OCI-LY3 (cell line): ENCODE results near the gene ST3GAL5.

ENCODE experiments used
- H2AFZ ChIP-seq: fragments of 200-600, 300-600 bp; shearing (Covaris generic); 2 replicates; pipeline ENCODE4 v1.6.0; 2014; ENCODE audit warnings: antibody characterized with exemption, low read depth, low read length
- H3K27ac ChIP-seq: fragments of 200-600, 300-600 bp; sonication (generic); 2 replicates; pipeline ENCODE4 v1.5.1; 2014; ENCODE audit warnings: mild to moderate bottlenecking, low read length, moderate library complexity, mixed read lengths
- H3K27me3 ChIP-seq: fragments of 200-600, 300-600 bp; sonication (generic); 2 replicates; pipeline ENCODE4 v1.6.1; 2014; ENCODE audit warnings: low read depth, low read length, mixed read lengths
- H3K36me3 ChIP-seq: fragments of 200-600, 300-600 bp; sonication (generic); replicated peaks from 2 replicates; pipeline ENCODE3; 2014; ENCODE audit warnings: low read depth, low read length, mixed read lengths
- H3K4me1 ChIP-seq: fragments of 300-600, 200-600 bp; sonication (generic); 2 replicates; pipeline ENCODE4 v1.6.1; 2014; ENCODE audit warnings: low read length, mixed read lengths
- H3K4me2 ChIP-seq: fragments of 200-600, 300-600 bp; sonication (generic); 2 replicates; pipeline ENCODE4 v1.6.1; 2014; ENCODE audit warnings: low read length, mixed read lengths
- H3K4me3 ChIP-seq: fragments of 300-600, 200-600 bp; sonication (generic); 2 replicates; pipeline ENCODE4 v1.5.1; 2014; ENCODE audit warnings: antibody characterized with exemption, mild to moderate bottlenecking, low read length, moderate library complexity
- H3K79me2 ChIP-seq: fragments of 300-600, 200-600 bp; shearing (Covaris generic); 2 replicates; pipeline ENCODE4 v1.6.1; 2014; ENCODE audit warnings: mild to moderate bottlenecking, low read length, mixed read lengths
- H3K9ac ChIP-seq: fragments of 300-600, 200-600 bp; shearing (Covaris generic); 2 replicates; pipeline ENCODE4 v1.6.0; 2014; ENCODE audit warnings: mild to moderate bottlenecking, low read length, moderate library complexity
- H3K9me3 ChIP-seq: fragments of 200-600, 300-600 bp; shearing (Covaris generic); 2 replicates; pipeline ENCODE4 v1.6.1; 2014; ENCODE audit warnings: low read length, mixed read lengths; ENCODE audit not compliant: insufficient read depth
- H4K20me1 ChIP-seq: fragments of 200-600, 300-600 bp; sonication (generic); 2 replicates; pipeline ENCODE4 v1.6.1; 2016; ENCODE audit warnings: low read length, mixed read lengths; ENCODE audit not compliant: insufficient read depth
- EZH2phosphoT487 ChIP-seq: fragments of 200-600 bp; shearing (Covaris generic); IDR thresholded peaks from 2 replicates; pipeline ENCODE4 v1.6.1; 2018; ENCODE audit warnings: antibody characterized with exemption, mixed run types, low read depth
- TF ChIP-seq, protein P1 (sequence below): fragments of 200-600, 300-600 bp; sonication (generic); IDR thresholded peaks from 2 replicates; pipeline ENCODE4 v1.5.1; 2014; ENCODE audit warnings: antibody characterized with exemption, low read length, low read depth

The ST3GAL5 gene

DNA sequence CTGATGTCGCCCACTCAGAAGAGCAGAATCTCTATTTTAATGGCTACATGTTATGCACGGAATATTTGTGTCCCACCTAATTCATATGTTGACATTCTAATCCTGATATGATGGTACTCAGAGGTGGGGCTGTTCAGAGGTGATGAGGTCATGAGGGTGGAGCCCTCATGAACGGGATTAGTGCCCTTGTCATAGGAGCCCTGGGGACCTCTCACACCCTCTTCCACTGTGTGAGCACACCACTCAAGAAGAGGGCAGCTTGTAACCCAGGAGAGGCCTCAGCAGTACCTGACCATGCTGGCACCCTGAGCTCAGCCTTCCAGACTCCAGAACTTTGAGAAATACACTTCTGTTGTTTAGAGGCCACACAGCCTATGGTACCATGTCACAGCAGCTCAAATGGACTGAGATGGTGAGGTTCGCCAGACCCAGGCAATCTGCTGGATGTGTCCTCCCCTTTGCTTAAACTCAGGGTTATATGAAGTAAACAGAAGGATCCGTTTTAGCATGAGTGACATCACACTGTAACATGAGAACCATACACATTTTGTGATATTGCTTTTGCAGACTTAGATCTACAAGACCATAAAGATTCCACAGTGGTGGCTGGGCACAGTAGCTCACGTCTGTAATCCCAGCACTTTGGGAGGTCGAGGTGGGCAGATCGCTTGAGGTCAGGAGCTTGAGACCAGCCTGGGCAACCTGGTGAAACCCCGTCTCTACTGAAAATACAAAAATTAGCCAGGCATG is 86.3 kb downstream of the ST3GAL5 start:
- H3K9ac ChIP-seq = no peak overlapping the region
- no peak overlapping the region for H2AFZ ChIP-seq

DNA sequence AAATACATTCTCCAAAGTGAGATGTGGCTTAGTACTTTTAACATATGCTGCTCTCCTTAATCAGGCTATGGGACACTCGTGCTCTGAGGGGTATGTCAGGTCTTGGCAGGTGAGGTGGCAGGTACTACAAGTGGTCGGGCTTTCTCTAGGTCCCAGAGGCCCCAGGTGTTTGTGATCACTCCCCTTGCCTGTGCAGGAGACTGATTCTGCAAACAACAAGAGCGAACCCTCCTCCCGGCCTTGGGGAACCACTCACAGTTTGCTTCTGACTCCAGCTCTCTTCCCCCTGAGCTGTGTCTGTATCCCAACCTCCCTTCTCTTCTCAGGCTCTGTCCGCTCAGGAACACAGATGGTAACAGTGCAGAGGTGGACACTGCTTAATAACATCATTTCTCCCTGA is 86.9 kb downstream of the ST3GAL5 start:
- Histone ChIP-seq H3K9ac (no peak overlapping the region), H3K4me3 (no peak overlapping the region), H3K36me3 (no peaks in the 10 kb centered on the region), H3K79me2 (no peaks in the 10 kb centered on the region), H3K27ac (no peak overlapping the region), H3K4me1 (peaks cover 11% of the 10 kb centered on the region), H3K9me3 (no peaks in the 10 kb centered on the region), H3K4me2 (no peak overlapping the region), H2AFZ (no peak overlapping the region), H3K27me3 (peaks cover 14% of the 10 kb centered on the region), H4K20me1 (no peaks in the 10 kb centered on the region)
- no peak for TF ChIP-seq EZH2phosphoT487
- TF ChIP-seq, protein P1, sequence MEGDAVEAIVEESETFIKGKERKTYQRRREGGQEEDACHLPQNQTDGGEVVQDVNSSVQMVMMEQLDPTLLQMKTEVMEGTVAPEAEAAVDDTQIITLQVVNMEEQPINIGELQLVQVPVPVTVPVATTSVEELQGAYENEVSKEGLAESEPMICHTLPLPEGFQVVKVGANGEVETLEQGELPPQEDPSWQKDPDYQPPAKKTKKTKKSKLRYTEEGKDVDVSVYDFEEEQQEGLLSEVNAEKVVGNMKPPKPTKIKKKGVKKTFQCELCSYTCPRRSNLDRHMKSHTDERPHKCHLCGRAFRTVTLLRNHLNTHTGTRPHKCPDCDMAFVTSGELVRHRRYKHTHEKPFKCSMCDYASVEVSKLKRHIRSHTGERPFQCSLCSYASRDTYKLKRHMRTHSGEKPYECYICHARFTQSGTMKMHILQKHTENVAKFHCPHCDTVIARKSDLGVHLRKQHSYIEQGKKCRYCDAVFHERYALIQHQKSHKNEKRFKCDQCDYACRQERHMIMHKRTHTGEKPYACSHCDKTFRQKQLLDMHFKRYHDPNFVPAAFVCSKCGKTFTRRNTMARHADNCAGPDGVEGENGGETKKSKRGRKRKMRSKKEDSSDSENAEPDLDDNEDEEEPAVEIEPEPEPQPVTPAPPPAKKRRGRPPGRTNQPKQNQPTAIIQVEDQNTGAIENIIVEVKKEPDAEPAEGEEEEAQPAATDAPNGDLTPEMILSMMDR = no peak

More for the DNA sequence above, 86.3 kb downstream of the ST3GAL5 start:
- peaks cover 11% of the 10 kb centered on the region for H3K4me1 ChIP-seq
- no peaks in the 10 kb centered on the region for H4K20me1 ChIP-seq
- no peaks in the 10 kb centered on the region for H3K9me3 ChIP-seq
- TF ChIP-seq, protein P1 = no peak
- no peak for TF ChIP-seq EZH2phosphoT487
- peaks cover 14% of the 10 kb centered on the region for H3K27me3 ChIP-seq
- H3K36me3 ChIP-seq = no peaks in the 10 kb centered on the region
- no peak overlapping the region for H3K27ac ChIP-seq
- H3K79me2 ChIP-seq = no peaks in the 10 kb centered on the region
- H3K4me2 ChIP-seq = no peak overlapping the region
- no peak overlapping the region for H3K4me3 ChIP-seq

DNA sequence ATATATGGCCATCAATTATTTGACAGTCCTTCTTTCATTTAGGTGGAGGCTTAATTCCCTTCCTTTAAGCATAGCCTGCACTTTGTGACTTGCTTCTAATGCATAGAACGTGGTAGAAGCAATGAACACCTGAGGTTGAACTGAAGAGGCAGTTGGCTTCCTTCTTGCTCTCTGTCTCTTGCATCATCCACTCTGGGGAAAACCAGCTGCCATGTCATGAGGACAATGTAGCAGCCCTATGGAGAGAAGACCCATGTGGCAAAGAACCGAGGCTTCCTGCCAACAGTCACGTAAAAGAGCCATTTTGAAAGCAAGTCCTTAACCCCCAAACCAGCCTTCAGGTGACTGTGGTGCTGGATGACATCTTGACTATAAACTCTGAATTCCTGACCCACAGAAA is 88.2 kb downstream of the ST3GAL5 start:
- H3K9me3 ChIP-seq = no peaks in the 10 kb centered on the region
- no peaks in the 10 kb centered on the region for H3K79me2 ChIP-seq
- H3K27ac ChIP-seq = no peak overlapping the region
- no peak overlapping the region for H3K9ac ChIP-seq
- H2AFZ ChIP-seq = no peak overlapping the region
- no peak overlapping the region for H3K4me3 ChIP-seq
- peaks cover 14% of the 10 kb centered on the region for H3K27me3 ChIP-seq
- H3K4me1 ChIP-seq = peaks cover 3% of the 10 kb centered on the region; the same call in 1 of the 2 replicates
- H3K4me2 ChIP-seq = no peak overlapping the region
- no peaks in the 10 kb centered on the region for H3K36me3 ChIP-seq
- H4K20me1 ChIP-seq = no peaks in the 10 kb centered on the region
- TF ChIP-seq EZH2phosphoT487 = no peak
- TF ChIP-seq, protein P1 = no peak

DNA sequence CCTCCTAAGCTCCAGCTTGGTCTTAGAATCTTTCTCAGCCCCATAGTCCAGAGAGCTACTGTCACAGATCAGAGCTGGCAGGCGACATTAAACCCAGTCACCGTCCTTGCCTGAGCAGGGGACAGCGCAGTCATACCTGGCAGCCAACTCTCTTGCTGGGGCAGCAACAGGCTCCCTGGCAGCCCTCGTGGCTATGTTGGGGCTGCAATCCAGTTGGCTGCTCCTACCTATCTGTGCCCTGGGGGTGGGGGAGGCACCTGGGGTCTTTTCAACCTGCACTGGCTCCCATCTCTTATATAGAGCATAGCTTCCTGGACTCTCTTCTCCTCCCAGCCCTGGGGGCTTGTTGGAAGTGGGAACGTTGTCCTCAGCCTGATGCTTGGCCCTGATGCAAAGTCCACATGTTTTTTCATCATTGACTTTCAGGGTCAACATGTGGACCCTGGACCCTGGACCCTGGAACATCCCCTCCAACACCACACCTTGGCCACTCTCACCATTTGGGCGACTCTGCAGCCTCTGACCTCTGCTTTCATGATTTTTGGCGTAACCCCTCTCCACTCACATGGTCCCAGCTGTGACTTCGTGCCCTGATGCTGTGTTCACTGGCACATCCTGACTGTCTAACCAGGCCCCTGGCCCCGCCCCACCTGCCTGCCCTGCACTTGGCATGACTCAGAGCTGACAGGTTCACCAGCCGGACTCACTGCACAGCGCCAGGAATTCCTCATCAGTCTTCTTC is 89.4 kb downstream of the ST3GAL5 start:
- H3K36me3 ChIP-seq = no peaks in the 10 kb centered on the region

More for the DNA sequence above, 89.4 kb downstream of the ST3GAL5 start:
- Histone ChIP-seq H3K4me3 (no peak overlapping the region), H3K4me2 (no peak overlapping the region), H3K27ac (no peak overlapping the region), H3K4me1 (peaks cover under 1% of the 10 kb centered on the region; the same call in 1 of the 2 replicates), H3K27me3 (peaks cover 14% of the 10 kb centered on the region), H3K9me3 (no peaks in the 10 kb centered on the region), H4K20me1 (no peaks in the 10 kb centered on the region), H3K79me2 (no peaks in the 10 kb centered on the region), H2AFZ (no peak overlapping the region), H3K9ac (no peak overlapping the region)
- TF ChIP-seq, protein P1 = no peak
- no peak for TF ChIP-seq EZH2phosphoT487
